H1 (cell line): ENCODE results near the gene LYPD4. TPM values are rescaled to one million over a fixed set of nuclear protein-coding genes. Genes with fewer than 3 reads are reported as not detected.

Source experiments
- CTCF ChIA-PET: fragments of 300-600 bp; sonication (Branson Sonifier 250); formaldehyde crosslinking; loops from one replicate; lab custom pipeline; 2021; ENCODE audit not compliant: partially characterized antibody; lab: Charles Lee
- POLR2A ChIA-PET: fragments of 300-600 bp; sonication (Branson Sonifier 250); formaldehyde crosslinking; loops from one replicate; lab custom pipeline; 2021; ENCODE audit warnings: inconsistent platforms; ENCODE audit not compliant: partially characterized antibody; lab: Charles Lee
- DNase-seq, 2 experiments: peaks; one replicate each; pipeline versions ENCODE4 v3.0.0 to v3.0.0-alpha.2; 2010 to 2022; ENCODE audit warnings: low spot score in 2 of 2, low read depth in 1 of 2, mixed read lengths in 1 of 2
- FAIRE-seq: peaks from 2 replicates; lab custom pipeline; 2011; peaks lifted over from hg19 to GRCh38; lab: Jason Lieb, UNC
- H2AFZ ChIP-seq: 2 replicates; pipeline ENCODE4 v1.8.1; 2012; ENCODE audit warnings: low read length, inconsistent platforms
- H2AK5ac ChIP-seq: 2 replicates; pipeline ENCODE4 v1.6.1; 2013; ENCODE audit warnings: low read depth, low read length
- H2BK120ac ChIP-seq: replicated peaks from 2 replicates; pipeline ENCODE3; 2013; ENCODE audit warnings: low read depth, low read length, inconsistent platforms
- H2BK12ac ChIP-seq: 2 replicates; pipeline ENCODE4 v1.6.1; 2013; ENCODE audit warnings: low read depth, low read length
- H2BK15ac ChIP-seq: 2 replicates; pipeline ENCODE4 v1.6.1; 2013; ENCODE audit warnings: low read length
- H2BK20ac ChIP-seq: 2 replicates; pipeline ENCODE4 v1.6.1; 2013; ENCODE audit warnings: low read length
- H2BK5ac ChIP-seq: 2 replicates; pipeline ENCODE4 v1.6.1; 2013; ENCODE audit warnings: low read depth, low read length
- H3K14ac ChIP-seq: 2 replicates; pipeline ENCODE4 v1.6.1; 2013; ENCODE audit warnings: inconsistent platforms; ENCODE audit not compliant: insufficient read length
- H3K18ac ChIP-seq: 2 replicates; pipeline ENCODE4 v1.6.1; 2013; ENCODE audit warnings: low read length; ENCODE audit errors: extremely low read depth
- H3K23ac ChIP-seq: 2 replicates; pipeline ENCODE4 v1.6.1; 2013; ENCODE audit warnings: inconsistent platforms; ENCODE audit not compliant: insufficient read length
- H3K23me2 ChIP-seq: 2 replicates; pipeline ENCODE4 v1.6.1; 2013; ENCODE audit warnings: low read depth, low read length
- H3K27ac ChIP-seq: 2 replicates; pipeline ENCODE4 v1.6.1; 2011; ENCODE audit warnings: low read depth, low read length, inconsistent platforms
- H3K27me3 ChIP-seq, 4 experiments: replicated peaks in 1 of 4; 1 replicate in 1 of 4; 2 replicates in 3 of 4; pipeline versions ENCODE4 v1.6.1 to v1.8.1; 2011 to 2013; ENCODE audit warnings: low read length in 3 of 4, mild to moderate bottlenecking in 3 of 4, inconsistent platforms in 2 of 4, mixed read lengths in 2 of 4, moderate library complexity in 1 of 4; ENCODE audit not compliant: control insufficient read depth in 3 of 4, insufficient read depth in 3 of 4; ENCODE audit errors: extremely low read depth in 1 of 4
- H3K36me3 ChIP-seq, 4 experiments: 2 replicates each; pipeline versions ENCODE4 v1.6.1 to v1.8.1; 2011 to 2013; ENCODE audit warnings: mild to moderate bottlenecking in 4 of 4, low read length in 3 of 4, moderate library complexity in 2 of 4, control low read depth in 1 of 4, inconsistent platforms in 1 of 4; ENCODE audit not compliant: insufficient read depth in 4 of 4, control insufficient read depth in 2 of 4
- H3K4ac ChIP-seq: replicated peaks from 2 replicates; pipeline ENCODE3; 2013; ENCODE audit warnings: low read length, low read depth, mixed read lengths, inconsistent platforms; ENCODE audit not compliant: insufficient read length
- H3K4me1 ChIP-seq, 4 experiments: replicated peaks in 1 of 4; 1 replicate in 1 of 4; 2 replicates in 3 of 4; pipeline versions ENCODE4 v1.6.1 to v1.8.1; 2011 to 2013; ENCODE audit warnings: low read length in 3 of 4, inconsistent platforms in 2 of 4, mixed read lengths in 1 of 4; ENCODE audit not compliant: insufficient read depth in 4 of 4, control insufficient read depth in 3 of 4
- H3K4me2 ChIP-seq, 2 experiments: 2 replicates each; pipeline versions ENCODE4 v1.6.1 to v1.8.1; 2011 to 2013; ENCODE audit warnings: low read depth in 2 of 2, low read length in 2 of 2, control low read depth in 1 of 2, inconsistent platforms in 1 of 2, mild to moderate bottlenecking in 1 of 2; ENCODE audit not compliant: insufficient read depth in 1 of 2
- H3K4me3 ChIP-seq, 4 experiments: fragments of 200-600, 300-600 bp in 1 of 4; sonication (generic), shearing (Covaris generic), sonication (Bioruptor Twin) in 1 of 4; 2 replicates each; pipeline versions ENCODE4 v1.5.1 to v1.8.1; 2011 to 2016; ENCODE audit warnings: low read length in 4 of 4, low read depth in 3 of 4, control low read depth in 2 of 4, inconsistent platforms in 2 of 4, mild to moderate bottlenecking in 2 of 4, mixed read lengths in 1 of 4, moderate library complexity in 1 of 4; ENCODE audit not compliant: insufficient read depth in 2 of 4; ENCODE audit errors: extremely low read depth in 1 of 4
- H3K56ac ChIP-seq: replicated peaks from 2 replicates; pipeline ENCODE3; 2013; ENCODE audit warnings: low read depth, mild to moderate bottlenecking, mixed read lengths, low read length, inconsistent platforms; ENCODE audit not compliant: insufficient read length
- H3K79me1 ChIP-seq: 2 replicates; pipeline ENCODE4 v1.6.1; 2013; ENCODE audit warnings: low read depth, low read length, control low read depth
- H3K79me2 ChIP-seq, 2 experiments: 2 replicates each; pipeline versions ENCODE4 v1.6.1 to v1.8.1; 2012 to 2013; ENCODE audit warnings: low read length in 2 of 2, mild to moderate bottlenecking in 2 of 2, inconsistent platforms in 1 of 2; ENCODE audit not compliant: insufficient read depth in 2 of 2, control insufficient read depth in 1 of 2
- H3K9ac ChIP-seq, 4 experiments: replicated peaks in 1 of 4; 1 replicate in 1 of 4; 2 replicates in 3 of 4; pipeline versions ENCODE4 v1.6.1 to v1.8.1; 2011 to 2013; ENCODE audit warnings: low read depth in 3 of 4, low read length in 3 of 4, control low read depth in 2 of 4, mild to moderate bottlenecking in 2 of 4, moderate library complexity in 2 of 4, inconsistent platforms in 1 of 4; ENCODE audit errors: extremely low read depth in 1 of 4
- H3K9me3 ChIP-seq, 2 experiments: 2 replicates each; pipeline versions ENCODE4 v1.6.1 to v1.8.1; 2012 to 2013; ENCODE audit warnings: mild to moderate bottlenecking in 2 of 2, moderate library complexity in 2 of 2, control low read depth in 1 of 2, inconsistent platforms in 1 of 2, low read depth in 1 of 2, low read length in 1 of 2, mixed read lengths in 1 of 2; ENCODE audit not compliant: insufficient read depth in 2 of 2
- H4K20me1 ChIP-seq, 2 experiments: replicated peaks in 1 of 2; 2 replicates each; pipeline versions ENCODE3 to v1.8.1; 2011 to 2013; ENCODE audit warnings: inconsistent platforms in 2 of 2, low read length in 2 of 2, mild to moderate bottlenecking in 1 of 2; ENCODE audit not compliant: insufficient read depth in 2 of 2, control insufficient read depth in 1 of 2
- H4K5ac ChIP-seq: 2 replicates; pipeline ENCODE4 v1.6.1; 2013; ENCODE audit warnings: low read length, low read depth, mixed read lengths, inconsistent platforms; ENCODE audit not compliant: insufficient read length
- H4K8ac ChIP-seq: 2 replicates; pipeline ENCODE4 v1.8.0; 2013; ENCODE audit warnings: mild to moderate bottlenecking, moderate library complexity, low read length, inconsistent platforms; ENCODE audit not compliant: insufficient read depth; ENCODE audit errors: extremely low read depth
- H4K91ac ChIP-seq: replicated peaks from 2 replicates; pipeline ENCODE3; 2013; ENCODE audit warnings: low read length, mixed read lengths, inconsistent platforms; ENCODE audit not compliant: insufficient read length
- EZH2 ChIP-seq: fragments of 200-600 bp; sonication (generic); IDR thresholded peaks from 2 replicates; pipeline ENCODE4 v1.7.1; 2012; ENCODE audit warnings: low read depth, mild to moderate bottlenecking, moderate library complexity, low read length, inconsistent platforms; ENCODE audit not compliant: severe bottlenecking
- JUN ChIP-seq: IDR thresholded peaks from 2 replicates; pipeline ENCODE4 v1.6.1; 2011; ENCODE audit warnings: low read depth, mild to moderate bottlenecking, improper control_type of control experiment, low read length
- NRF1 ChIP-seq: IDR thresholded peaks from 2 replicates; pipeline ENCODE4 v1.6.1; 2011; ENCODE audit warnings: mild to moderate bottlenecking, low read depth, low read length, improper control_type of control experiment
- WGBS, 2 experiments: shearing (Covaris generic) in 1 of 2; methylation state at CpG; one replicate each; pipeline versions ENCODE4 v1.1.6 to v1.1.7; 2013 to 2015; ENCODE audit warnings: low lambda C conversion rate in 2 of 2, mixed read lengths in 2 of 2, inconsistent platforms in 1 of 2, low coverage in 1 of 2, missing lambda C conversion rate in 1 of 2; ENCODE audit not compliant: insufficient replicate concordance in 2 of 2, insufficient coverage in 1 of 2, insufficient read length in 1 of 2; ENCODE audit errors: extremely low coverage in 1 of 2, missing lambda C conversion rate in 1 of 2; 5-methylcytosine and 5-hydroxymethylcytosine counted together
- polyA plus RNA-seq, 7 experiments: library from polyadenylated mRNA; depleted of rRNA in 3 of 7; stranded (reverse) in 5 of 7; unstranded in 2 of 7; fragments of >200 nt in 5 of 7; fragments of 200-250 nt in 2 of 7; gene quantifications; 1 replicate in 5 of 7; 2 replicates in 1 of 7; 4 replicates in 1 of 7; pipeline versions ENCODE4 v1.2.1 to v1.2.3, GENCODE V29; 2011 to 2013; ENCODE audit warnings: missing spikeins in 2 of 7, mixed read lengths in 2 of 7
- total RNA-seq: library from RNA; stranded (reverse); fragmentation: NEBNext Ultra II Directional; extraction: Animal tissue kit (Norgen Biotek cat#: 25700); gene quantifications from 2 replicates; pipeline ENCODE4 v1.2.1, GENCODE V29; 2021

LYPD4 gene
- total and polyA plus RNA-seq, 2 of the 8 experiments (the other 6 are each of a cell fraction or from before 2014, with no cell fraction given), result 0.06 TPM; not detected in 1

GRCh38 chr19:41815301-41815700 lies 29.2 kb downstream of the LYPD4 start:
- Histone ChIP-seq H2BK20ac (no peak overlapping the region), H4K91ac (no peak overlapping the region), H3K18ac (no peak overlapping the region), H3K23ac (no peak overlapping the region), H4K8ac (no peak overlapping the region), H3K9ac (no peak overlapping the region), H3K36me3 (no peaks in the 10 kb centered on the region), H2BK12ac (no peak overlapping the region), H2AFZ (no peak overlapping the region), H3K79me2 (no peaks in the 10 kb centered on the region), H3K9me3 (peaks cover 46 to 53% of the 10 kb centered on the region in 2 experiments), H3K56ac (no peak overlapping the region), H2BK15ac (no peak overlapping the region), H2BK5ac (no peak overlapping the region), H3K4me2 (no peak overlapping the region), H4K5ac (no peak overlapping the region), H3K4ac (no peak overlapping the region), H3K79me1 (no peaks in the 10 kb centered on the region; the same call in 1 of the 2 replicates), H4K20me1 (peaks cover 0 to 1% of the 10 kb centered on the region in 2 experiments), H3K4me1 (no peaks in the 10 kb centered on the region), H2BK120ac (no peak overlapping the region), H3K4me3 (no peak overlapping the region), H3K27me3 (no peaks in the 10 kb centered on the region), H3K27ac (no peak overlapping the region), H3K23me2 (no peaks in the 10 kb centered on the region), H3K14ac (no peak overlapping the region), H2AK5ac (no peak overlapping the region)
- POLR2A ChIA-PET, result no interaction called here
- DNase-seq (no peak), FAIRE-seq (no peak)
- 60% methylated on average over 4 of the region's 4 CpGs; no CpG with 5 or more reads in 1 of the 2 experiments for WGBS, 2 experiments
- CTCF ChIA-PET, result interaction anchor here (1.1 to 2.0 kb wide), 2 partner anchors 19 to 21 kb away, joined by 3 to 5 read pairs; partner anchors contain the start of gene CEACAM3
- TF ChIP-seq NRF1 (no peak), EZH2 (no peak), JUN (no peak)
